Stimulated activated CD4-positive, alpha-beta T cell treated with anti-CD3 and anti-CD28 coated beads, Interleukin-12 subunit alpha, Interleukin-12 subunit beta, amount 100 ng/mL, for 4 hours (primary cell): ENCODE data around the gene COMMD9.

Experiments used
- DNase-seq: peaks from one replicate; pipeline ENCODE4 v3.0.0-alpha.2; 2020

Gene COMMD9

DNA sequence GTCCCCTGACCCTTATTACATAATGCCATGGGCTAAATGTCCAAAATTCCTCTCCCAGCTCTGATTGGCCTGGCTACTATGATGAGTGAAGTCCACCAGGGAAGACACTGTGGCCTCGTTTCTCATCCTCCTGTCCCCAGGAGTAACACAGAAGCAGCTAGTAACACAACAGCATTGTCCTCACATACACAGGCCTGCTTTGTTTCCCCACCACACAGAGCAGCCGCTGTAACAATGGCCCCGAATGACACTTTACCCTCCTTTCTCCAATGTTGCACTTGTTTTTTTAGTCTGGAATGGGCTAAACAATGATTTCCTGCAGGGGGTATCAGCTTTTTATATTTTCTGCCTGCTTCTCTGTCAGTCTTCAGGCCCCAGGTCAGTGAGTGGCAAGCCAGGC is 6.7 kb upstream of the COMMD9 start, which contains the start of gene PRR5L:
TSS of gene PRR5L (plus strand) at position 363 of the 400 bp plus-strand sequence. CDS start 104,834 bp downstream, outside the sequence.
- no peak for DNase-seq

DNA sequence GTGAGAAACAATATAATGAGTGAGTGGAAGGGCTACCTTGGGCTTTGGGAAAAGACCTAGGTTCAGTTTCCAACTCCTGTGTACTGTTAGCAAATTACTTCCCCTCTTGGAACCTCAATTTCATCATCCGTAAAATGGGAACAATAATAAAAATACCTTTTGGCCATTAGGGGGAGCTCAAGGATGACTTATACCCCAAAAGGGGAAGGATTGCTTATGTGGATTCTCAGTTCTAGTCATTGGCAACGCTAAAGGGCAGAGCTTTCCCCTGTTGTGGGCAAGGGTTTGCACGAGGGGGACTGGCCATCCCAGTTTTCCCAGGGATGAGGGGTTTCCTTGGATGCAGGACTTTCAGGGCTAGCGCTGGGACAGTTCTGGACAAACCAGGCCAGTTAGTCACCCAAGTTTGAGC is 3.1 kb upstream of the COMMD9 start:
- no peak for DNase-seq

DNA sequence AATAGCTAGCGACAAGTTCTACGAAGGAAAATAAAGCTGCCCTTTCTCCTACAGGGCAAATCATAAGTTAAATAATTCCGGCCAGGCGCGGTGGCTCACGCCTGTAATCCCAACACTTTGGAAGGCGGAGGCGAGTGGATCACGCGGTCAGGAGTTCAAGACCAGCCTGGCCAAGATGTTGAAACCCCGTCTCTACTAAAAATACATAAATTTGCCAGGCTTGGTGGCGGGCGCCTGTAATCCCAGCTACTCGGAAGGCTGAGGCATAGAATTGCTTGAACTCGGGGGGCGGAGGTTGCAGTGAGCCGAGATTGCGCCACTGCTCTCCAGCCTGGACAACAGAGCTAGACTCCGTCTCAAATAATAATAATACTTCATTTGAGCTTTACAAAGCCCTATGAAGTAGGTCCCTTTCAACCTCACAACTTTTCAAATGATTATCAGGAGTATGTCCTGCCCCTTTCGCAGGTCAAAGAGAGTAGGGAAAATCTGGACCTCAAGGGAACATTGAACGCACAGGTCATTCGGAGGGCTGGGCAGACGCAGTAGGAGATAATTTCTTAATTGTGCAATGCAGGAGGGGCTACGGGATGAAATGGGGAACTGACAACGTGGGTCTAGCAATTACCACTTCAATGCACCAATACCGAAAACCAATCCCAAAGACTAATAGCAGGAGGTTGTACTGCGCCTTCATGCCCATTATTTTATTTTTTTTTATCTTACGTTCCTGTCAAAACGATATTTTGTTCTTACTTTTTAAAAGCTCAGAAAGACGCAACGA is 590 bp downstream of the COMMD9 start:
- no peak for DNase-seq

DNA sequence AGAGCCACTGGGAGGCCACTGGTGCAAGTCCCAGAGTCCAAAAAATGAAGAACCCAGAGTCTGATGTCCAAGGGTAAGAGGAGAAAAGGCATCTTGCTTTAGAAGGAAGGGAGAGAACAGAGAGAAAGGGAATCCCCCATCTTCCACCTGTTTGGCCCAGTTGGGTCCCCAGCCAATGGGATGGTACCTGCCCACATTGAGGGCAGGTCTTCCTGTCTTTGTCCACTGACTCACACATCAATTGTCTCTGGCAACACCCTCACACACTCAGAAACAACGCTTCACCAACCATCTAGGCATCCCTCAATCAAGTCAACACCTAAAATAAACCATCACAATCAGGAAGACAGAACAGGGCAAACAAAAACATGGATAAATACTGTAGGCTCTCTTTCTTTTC is 6.3 kb downstream of the COMMD9 start:
- DNase-seq = no peak

DNA sequence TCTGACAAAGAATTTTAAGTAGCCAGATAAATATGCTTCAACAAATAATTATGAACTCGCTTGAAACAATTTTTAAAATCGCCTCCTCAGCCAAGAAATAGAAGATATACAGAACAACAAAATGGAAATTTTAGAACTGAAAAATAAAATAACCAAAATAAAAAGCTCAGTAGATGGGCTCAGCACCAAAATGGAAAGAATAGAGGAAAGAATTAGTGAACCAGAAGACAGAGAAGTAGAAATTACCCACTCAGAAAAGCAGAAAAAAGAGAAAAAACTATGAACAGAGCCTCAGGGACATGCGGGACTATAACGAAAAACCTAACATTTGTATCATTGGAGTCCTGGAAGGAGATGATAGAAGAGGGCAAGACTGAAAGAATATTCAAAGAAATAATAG is 7.4 kb downstream of the COMMD9 start:
- DNase-seq = no peak

DNA sequence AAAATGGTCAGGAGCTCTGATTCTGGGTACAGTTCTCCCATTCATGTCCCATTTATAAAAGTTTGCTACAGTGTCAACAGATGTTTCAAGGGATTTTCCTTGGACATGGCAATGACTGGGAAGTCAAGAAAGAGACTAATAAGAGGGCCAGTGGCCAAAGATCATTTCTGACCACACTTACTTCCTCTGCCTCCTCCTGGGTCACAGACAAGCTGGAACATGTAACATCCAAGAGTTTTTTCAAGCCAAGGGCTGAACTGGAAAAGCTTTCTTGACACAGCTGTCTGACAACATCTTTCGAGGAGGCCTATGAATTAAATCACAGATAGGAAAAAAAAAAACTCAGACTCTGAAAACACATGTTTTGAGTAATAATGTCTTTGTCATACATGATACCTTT is 8.7 kb downstream of the COMMD9 start:
- DNase-seq = no peak

DNA sequence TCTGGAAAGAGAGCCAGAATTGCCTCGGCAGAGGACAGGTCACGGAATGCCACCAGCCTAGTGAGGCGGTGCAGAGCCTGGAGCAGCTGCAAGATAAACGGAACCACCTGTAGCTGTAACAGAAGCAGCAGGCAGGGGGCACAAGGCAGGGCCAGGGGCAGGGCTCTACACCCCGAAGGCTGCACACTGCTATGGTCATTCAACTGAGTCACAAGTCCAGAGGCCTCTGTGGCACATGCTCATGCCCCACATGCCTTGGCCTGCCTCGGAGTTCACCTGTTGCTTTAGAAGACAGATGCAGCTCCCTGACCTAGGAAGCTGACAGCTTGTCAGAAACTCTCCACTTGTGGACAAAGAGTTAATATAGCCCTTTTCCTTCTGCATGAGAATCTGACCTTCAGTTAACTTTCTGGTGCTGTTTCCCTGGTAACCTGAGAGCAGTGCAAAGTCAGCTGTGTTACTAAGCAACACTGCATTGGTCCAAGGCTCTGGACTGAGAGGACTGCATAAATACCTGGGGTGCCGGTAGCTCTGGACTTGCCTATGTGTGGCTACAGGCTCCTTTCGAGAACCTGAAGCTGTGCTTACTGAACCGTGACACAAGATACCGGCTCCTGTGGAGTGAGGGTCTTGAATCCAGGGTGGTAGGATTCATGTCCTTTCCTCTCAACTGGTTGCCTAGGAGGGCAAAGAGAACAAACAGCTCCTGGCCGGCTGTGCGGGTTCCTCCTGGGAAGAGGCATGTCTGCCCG is 10.5 kb downstream of the COMMD9 start:
- no peak for DNase-seq

DNA sequence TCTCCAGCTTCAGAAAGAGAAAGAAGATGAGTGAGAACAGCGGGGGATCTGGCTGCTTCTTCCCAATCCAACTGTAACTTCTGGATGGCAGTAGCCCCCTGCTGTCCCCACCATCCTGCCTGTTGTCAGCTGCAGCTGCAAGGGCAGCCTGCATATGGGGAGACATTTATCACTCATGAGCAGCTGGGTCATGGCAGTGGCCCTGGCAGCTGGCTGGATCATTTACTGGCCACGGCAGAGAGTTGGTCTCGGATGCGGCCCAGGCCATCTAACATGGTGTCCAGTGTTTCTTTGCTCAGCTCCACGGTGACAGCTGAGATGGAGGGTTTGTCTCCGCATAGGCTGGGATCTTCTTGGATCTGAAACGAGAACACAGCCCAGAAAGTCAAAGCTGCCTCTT is 14.8 kb downstream of the COMMD9 start:
- no peak for DNase-seq

DNA sequence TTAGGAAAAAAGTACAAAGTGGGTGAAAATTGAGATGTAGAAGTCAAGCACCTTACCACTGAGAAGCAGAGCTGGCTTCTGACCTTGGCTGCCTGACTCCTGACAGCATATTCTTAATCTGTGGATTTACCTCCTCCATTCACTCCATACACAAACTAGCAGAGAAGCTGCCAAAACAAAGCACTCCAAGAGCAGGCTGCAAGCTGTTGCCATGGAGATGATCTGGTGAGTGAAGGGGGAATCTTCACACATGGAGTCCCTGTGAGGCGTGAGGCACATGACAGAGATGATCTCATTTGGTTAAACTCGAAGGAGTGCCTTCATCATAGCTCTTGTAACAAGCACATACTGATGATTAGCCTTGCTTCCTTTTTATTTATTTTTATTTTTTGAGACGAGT is 16.1 kb downstream of the COMMD9 start:
- DNase-seq = no peak

DNA sequence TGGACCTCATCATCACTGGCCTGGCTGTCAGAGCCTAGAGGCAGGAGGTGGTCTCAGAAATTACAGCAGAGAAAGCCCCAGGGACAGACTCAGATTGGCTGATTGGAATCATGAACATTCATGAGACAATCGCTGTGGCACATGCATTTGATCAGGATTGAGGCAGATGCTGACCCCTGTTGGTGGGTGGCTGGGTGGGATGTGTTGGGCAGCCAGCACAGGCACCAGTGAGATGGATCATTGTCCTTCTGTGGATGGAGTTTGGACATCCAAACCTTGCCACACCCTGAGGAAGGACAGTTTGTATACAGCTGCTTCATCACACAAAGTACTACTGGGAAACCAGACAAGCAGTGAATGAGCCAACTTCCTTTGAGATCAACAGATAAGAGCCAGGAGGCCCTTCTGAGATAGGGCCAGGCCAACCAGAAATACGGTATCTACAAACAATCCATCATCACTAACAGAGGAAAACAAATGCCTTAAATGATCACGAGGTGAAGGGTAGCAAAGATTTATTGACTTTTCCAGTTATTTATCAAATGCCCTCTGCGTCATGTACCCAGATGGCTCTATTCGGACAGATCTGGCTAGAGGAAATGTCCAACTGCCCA is 17.3 kb downstream of the COMMD9 start:
- no peak for DNase-seq

DNA sequence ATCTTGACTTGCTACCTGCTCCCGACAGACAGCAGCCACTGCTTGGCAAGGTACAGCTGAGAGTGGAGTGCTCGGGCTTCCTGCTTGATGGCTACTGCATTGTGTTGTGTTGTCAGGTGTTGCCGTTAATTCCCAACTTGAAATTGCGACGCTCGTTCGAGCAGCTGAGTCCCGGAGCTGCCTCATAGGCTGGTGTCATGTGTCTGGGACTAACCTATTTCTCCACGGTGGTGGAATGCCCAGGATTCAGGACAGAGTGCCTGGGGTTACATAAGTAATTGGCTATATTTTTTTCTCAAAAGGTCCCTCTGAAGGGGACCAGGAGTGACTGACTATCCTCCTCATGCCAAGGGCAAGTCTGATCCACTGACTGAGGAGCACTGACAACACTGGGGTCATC is 18.5 kb downstream of the COMMD9 start:
- no peak for DNase-seq

DNA sequence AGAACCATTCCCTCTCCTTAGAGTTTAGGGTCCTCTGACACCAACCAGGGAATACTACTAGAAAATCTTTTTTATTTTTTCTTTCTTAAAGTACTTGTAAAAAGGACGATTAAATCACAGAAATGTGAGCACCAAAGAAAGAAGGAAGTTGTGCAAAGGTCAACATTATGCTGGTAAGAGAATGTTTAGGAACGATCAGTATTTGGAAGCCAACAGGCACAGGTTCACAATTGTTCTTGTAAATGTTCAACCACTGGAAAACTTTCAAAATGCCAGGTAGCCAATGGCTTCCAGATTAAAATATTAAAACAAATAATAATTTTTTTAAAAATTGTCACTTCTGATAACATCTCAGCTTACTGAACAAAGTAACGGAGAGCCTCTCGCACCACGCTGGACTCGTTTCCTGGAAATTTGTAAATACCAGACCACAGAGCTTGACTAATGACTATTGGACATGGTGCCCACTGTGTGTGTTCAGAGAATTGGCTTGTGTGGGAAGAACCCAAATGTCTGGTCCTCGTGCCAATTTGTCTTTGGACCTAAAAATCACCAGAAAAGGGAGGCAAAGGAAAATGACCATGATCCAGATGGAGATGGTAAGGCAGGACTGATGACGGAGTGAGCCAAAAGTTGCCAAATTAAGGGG is 20.8 kb downstream of the COMMD9 start:
- DNase-seq = no peak

DNA sequence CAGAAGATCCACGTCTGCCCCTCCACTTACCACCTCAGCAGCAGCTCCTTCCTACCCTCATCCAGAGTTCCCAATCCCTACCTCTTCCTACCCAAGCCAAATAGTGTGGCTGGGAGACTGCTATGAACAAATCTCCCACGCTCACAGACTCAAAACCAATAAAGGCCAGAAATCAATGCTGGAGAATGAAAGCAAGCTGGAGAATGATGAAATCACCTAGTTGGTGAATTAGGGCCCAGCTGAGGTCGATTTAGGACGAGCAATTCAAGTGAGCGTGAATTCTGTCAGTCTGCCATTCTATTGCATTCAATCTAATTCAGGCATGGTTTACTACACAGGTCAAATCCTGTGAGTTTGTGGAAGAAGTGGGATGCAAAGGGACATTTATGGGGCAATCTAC is 22.5 kb downstream of the COMMD9 start:
- DNase-seq = no peak

DNA sequence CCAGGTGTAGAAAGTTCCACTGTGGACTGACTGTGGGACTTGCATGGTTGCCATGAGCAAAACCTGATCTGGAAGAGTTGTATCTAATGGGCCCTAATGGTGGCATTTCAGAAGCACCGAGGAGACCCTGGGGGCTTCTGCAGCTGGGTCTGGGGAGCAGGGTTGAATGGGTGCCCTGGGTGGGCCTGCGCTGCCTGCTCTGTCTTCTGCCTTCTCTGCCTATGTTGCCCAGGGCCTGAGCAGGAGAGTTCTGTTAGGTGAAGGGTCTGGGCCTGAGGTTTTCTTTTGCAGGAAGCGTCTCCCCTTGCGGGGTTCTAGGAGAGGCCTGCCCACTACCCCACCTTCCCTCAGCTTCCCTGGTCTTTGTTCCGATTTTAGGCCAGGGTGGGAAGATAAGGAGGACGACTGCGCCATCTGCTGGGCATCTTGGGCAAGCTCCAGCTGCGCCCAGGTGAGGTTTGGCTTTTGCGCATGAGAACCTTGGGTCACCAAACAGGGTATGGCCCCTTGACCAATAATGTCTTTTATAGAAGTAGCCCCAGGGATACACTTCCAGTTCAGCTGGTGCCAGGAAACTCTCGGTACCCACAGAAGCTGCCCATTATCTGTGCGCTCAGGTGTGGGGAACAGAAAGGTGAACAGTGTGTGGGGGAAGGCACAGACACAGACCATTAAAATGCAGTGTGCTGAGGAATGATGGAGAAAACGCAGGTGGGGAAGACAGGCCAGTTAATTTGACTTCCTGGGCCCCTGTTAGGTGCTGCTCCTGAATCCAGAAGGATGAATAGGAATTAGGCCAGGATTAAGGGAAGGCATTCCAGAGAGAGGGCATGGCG is 23.2 kb downstream of the COMMD9 start:
- peak; percentile 57 for DNase-seq

DNA sequence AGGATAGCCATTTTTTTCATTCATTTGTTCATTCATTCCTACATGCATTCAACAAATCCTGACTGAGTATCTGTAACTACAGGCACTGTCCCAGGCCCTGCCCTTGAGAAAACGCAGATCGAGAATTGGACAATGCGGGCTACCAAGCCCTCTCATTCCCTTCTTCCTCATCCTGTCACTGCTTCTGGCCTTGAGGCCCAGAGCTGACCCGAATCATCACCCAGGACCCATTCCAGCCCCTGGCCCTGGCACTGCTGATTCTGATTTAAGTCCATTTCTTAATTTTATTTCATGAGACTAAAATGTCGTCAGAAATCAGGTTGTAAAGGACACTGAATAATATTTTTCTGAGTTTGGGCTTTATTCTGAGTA is 24.3 kb downstream of the COMMD9 start:
- no peak for DNase-seq

DNA sequence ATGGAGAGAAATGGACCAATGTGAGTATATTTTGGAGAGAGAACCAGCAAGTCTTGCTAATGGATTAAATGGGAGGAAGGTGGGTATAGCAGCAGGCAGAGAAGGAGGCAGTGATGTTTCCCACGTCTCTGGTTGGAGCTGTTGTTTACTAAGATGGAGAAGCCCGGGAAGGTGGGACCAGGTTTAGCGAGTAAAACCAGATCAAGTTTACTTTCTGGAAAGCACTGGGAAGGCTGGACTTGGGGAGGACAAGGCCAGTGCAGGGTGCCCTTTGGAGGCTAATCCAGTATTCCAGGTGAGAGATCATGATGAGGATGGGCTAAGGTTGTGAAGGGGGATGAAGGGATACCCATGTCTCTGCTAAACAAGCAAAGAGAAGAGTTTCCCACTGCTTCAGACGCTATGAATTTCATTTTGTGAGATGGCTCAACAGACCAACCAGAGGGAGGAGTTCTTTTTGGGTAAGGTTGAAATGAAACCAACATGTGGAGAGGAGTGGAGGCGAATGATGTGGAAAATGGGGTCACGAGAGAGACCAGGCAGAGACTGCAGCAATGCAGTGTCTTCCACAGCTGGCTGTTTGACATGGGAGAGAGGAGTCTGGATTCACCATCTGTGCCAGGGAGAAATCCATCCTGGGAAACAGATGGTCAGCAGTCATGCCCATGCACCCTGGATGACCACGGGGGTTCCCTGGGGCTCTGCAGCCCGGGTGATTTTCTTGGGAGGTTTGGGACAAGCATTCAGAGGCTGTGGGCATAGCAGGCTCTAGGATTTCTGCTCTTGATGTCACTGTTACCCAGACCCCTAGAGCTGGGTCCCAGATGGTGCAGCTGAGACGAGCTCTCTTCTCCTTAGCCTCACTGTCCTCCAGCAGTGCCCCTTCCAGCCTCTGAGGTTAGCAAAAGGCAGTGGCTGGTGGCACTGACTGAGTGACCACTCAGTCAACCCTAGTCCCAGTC is 24.9 kb downstream of the COMMD9 start:
- no peak for DNase-seq

DNA sequence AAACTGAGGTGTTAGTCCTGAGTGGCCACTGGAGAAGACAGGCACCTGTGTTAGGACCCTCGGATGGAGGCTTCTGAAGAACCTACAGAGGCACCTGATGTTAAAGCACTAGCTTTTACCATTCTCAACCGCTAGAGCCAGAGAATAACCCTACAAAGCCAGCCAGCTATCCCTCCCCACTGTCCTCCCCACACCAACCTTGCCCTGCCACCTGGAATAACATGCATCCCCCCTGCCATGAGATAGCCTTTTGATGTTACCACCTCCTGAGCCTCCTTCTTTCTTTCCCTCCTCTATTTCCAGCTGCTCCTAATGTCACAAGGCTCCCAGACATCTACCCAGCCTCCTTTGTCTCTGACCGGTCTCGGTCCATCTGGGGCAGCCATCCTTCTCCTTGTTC is 28.1 kb downstream of the COMMD9 start:
- no peak for DNase-seq

DNA sequence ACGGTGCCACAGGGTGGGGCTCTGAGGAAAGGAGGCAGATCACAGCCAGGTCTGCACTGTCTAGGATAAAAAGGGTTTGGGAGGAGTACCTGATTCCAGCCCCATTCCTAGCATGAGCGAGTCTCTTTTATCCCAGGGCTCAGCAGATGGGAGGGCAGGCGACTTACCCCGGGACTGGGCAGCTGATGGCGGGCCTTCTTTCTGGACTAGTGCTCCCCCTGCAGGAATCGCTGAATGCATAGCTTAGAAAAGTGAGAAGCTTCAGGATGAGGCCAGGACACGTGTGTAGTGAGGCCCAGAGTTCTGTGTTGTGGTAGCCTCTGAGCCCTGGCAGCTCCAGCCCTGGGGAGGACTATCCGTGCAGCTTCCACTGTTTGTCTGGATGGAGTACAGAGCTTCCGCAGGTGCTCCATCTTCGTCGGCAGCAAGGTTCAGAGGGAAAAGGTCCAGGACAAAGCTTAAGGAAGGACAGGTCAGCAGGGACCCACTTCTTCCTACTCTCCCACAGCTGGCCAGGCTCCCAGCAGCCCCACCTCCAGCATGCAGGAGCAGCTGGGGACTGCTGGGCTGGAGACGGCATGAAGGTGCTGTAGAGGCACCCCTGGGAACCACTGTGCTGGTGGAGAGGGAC is 30.4 kb downstream of the COMMD9 start:
- peak; percentile 5 for DNase-seq

DNA sequence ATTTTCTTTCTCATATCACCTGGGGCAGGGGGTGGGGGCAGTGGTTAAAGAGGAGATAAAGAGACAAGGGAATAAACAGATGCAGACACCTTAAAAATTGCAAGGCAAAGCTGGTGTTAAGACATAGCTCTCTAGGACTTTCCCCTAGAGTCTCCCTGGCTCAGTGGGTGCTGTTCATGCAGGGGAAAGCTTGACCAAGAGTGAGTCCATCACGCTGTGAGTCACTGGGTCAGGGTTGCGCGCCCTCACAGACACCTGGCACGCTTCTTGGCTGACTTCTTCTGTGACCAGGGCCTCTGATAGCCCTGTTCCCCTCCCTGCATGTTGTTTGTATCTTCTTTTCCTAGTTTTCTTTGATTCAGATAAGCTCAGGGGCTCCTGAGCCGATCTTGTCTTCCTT is 31.9 kb downstream of the COMMD9 start:
- DNase-seq = no peak

DNA sequence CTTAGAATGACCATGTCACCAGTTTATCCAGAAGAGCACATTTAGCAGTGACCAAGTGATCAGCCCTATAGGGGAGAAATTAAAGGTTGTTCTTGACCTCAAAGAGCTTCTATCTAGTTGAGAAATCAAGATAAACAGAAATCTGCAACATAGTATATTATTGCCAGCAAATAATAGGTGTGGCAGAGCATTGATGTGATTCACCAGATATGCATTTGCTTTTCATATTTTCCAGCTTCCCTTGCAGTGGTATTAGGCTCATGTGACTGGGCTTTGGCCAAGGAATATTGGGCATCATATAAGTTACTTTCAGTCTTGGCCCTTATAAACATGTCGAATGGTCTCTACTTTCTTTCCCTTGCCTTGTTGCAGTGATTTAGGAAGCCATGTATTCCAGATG is 34.5 kb downstream of the COMMD9 start:
- DNase-seq = no peak

DNA sequence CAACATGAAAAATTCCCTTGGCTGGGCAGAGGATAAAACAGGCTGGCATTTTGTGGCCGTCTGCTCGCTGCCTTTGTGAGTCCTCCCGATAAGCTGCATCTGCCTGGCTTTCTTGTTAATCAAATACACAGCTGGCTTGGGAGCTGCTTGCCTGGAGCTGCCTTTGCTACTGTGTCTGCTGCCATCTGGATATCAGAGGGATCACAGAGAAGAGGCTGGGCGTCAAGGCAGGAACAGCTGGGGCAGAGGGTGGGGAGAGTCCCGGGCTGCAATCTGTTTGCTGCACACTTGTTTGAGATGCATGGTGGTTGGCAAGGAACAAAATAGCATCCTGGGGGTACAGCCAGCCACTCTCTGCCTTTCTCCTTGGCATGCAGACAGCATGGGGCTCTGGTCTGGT is 36.0 kb downstream of the COMMD9 start:
- DNase-seq = no peak
